ENCODE results near the gene DENND2A.
"Not testable (repeated sequence)": the region's sequence is repeated elsewhere in the genome, so short reads cannot be mapped to it uniquely, and the experiment has no call there.

Gene DENND2A

DNA sequence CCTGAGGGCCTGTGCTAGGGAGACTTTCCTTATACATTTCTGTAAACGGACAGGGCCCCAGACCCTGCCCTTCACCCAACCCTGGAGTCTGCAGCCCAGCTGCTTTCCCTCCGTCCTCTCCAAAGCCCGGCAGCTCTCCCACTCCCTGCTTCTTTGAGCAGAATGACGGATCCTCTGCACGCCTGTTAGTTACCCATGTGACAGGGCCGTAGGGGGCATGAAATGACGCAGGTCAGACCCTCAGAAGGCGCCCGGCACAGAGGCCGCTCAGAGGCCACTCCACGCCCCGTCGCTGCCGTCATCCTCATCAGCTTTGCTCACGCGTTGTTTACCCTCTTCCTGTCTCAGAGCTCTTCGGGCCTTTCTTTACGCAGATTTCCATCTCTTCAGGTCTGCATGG, 101.2 kb downstream of the DENND2A start:
- DNase-seq, result no peak

DNA sequence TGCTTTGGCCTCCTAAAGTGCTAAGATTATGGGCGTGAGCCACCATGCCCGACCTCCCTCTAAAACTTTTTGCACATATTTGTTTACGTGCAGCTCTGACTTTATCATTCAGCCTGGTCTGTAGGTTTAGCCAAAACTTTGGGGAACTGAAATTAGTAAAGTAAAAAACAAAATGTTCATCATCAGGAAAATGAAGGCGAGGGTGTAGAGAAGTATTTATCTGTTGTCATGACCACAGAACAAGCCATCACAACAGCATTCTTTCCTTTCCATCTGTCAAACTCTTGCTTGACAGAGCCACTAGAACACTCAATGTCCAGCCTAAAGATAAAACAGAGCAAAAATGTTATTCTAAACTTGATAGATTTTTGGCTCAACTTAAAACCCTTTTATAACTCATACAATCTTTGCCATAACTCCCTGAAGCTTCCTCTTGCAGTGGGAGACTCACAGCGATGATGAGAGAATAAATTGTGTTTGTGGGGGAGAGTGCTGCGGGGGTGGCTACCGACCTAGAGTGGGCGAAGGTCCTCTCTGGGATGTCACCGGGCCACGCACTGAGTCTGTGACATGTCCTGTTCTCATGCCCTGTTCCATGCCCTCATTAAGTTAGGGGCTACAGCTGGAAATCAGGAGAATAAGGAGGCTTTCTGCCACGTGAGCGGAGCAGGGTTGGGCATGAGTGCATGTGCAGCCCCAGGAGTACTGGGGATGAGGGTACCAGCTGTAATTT, 102.7 kb downstream of the DENND2A start:
- DNase-seq, result no peak

DNA sequence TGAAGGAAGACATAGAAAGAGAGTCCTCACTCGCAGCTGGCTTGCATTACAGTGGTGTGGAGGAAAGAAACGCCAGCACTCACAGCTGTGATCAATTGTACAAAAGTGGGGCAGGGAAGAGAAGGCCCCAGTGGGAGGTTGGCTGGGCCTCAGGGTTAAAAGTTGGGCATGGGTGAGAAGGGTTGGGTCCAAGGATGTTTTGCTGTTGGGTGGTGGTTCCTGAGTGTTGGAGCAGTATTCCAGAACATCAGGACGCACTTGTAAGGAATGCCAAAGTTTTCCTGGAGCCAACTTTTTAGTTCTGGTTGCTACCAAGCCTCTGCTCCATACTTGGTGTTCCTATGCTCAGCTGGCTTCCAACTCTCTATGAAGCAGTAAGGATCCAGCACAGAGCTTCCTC, 105.9 kb downstream of the DENND2A start:
- DNase-seq, result no peak

DNA sequence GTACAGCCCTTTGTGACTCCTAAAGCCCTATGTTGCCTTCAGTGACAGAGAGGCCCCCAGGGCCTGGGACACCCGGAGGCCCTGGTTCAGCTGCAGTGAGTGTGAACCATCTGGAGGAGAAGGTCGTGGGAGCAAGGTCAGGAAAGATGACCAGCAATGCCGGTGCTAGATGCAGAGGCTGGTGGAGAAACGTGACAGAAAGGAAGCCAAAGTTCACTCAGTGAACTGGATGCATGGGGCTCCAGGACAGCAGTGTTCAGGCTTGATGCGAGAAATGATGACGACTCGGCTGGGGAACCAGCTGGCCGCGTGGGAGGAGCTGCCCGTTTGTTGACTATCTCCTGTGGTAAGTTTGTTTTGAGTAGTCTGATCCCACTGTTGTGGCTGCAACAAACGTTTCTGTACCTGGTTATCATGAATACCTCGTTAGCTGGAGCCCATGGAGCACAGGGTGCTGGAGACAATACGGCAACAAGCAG, 107.2 kb downstream of the DENND2A start:
- peak in 1 of 2 experiments; percentile 24 for DNase-seq

DNA sequence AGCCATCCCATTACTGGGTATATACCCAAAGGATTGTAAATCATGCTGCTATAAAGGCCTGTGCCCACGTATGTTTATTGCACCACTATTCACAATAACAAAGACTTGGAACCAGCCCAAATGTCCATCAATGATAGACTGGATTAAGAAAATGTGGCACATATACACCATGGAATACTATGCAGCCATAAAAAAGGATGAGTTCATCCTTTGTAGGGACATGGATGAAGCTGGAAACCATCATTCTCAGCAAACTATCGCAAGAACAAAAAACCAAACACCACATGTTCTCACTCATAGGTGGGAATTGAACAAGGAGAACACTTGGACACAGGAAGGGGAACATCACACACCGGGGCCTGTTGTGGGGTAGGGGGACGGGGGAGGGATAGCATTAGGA, 111.2 kb downstream of the DENND2A start:
- not testable (repeated sequence) for DNase-seq

DNA sequence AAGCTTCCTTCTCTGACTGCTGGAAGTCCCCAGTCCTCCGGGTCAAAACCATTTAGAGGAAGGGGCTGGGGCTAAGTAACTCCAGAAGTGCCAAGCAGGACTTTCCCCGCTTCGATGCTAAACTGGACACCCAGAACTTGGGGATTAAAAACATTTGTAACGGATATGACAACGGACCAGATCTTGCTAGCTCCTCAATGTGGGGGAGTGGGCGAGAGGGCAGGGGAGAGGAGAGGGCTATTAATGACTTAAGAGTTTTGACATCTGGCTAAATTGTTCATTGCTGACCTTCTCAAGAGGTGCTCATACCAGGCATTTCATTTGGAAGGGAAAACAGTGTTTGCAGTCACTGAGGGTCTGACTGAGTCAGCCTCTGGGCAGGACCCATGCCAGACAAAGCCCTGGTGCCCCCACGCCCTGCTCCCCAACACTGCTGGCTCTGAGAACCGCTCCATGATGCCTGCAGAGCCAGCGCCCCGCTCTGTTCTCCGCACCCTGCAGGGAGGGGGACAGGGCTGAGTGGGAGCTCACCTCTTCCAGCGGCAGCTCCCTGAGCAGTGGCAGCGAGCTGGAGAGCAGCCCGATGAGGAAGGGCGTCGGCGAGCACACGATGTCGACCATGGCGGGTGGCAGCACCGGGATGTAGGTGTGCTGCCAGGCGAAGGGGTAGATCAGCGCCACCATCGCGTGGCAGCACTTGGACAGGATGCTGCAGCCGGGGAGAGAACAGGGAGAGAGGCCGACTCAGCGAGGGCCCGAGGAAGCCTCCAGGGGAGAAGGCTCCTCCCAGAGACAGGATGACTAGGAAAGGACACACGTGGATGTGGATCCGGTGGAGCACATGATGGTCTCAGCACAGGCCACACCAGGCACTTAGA, 113.6 kb downstream of the DENND2A start:
- no peak for DNase-seq

DNA sequence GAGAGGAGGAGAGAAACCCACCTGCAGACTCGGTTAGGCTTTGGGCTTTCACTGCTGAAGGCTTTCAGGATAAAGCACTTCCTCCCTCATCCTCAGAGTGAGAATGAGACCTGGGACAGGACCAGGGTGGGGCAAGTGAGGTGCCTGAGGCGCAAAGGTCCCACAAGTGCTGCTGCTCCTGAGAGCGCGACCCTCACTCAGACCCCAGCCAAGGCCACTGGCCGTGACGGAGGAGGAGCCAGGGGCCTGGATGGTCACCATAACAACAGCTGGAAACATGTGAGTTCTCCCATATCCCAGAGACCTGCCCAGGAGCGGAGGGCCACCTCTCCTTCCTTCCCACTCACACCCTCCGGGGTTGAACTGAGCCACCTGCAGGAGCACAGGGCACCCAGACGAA, 114.4 kb downstream of the DENND2A start:
- no peak for DNase-seq

DNA sequence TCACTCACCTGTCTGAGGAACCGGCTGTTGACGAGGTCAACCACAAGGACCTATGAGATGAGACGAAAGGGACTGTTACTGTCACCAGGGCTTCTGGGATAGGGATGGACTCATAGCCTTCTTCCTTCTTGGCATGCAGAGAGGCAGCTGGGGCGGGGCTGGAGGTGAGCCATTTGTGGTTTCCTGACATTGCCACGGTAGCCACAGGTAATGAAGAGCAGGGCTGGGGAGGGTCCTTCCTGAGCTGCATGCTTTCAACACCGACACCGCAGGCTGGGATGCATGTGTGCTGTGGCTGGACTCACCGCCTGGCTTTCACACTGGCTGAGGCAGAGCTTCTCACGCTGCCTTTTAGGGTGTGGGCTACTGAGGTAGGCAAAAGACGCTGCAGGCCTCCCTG, 114.9 kb downstream of the DENND2A start:
- DNase-seq, result no peak

DNA sequence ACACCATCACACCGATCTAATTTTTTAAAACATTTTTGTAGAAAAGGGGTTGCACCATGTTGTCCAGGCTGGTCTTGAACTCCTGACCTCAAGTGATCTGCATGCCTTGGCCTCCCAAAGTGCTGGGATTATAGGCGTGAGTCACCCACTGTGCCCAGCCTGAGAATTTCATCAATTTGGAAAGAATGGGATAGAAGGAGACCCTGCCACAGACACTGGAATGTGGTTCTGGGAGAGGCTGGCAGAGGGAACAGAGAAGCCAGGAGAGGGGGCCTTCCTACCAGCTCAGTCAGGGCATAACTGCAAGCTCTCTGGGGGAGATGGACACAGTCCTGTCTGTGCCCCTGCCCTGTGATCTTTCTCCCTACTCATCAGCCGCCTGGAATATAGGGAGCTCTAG, 119.2 kb downstream of the DENND2A start:
- no peak for DNase-seq

DNA sequence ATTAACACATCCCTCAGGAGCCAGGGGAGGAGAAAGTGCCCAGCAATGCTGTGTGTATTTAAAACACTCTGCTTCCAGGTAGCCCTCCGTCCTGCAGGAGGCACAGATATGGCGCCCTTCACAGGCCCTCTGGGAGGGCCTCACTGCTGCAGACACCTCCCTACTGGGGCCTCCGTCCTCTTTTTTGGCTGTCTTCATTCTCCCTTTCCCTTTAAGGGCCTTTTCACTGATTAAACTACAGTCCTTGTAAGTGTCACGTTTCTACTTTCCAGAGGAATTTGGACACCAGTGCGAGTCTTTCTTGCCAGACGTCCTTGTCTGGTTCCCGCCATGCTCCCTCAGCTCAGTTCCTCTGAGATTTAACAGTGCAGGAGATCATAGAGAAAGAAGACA, 121.6 kb downstream of the DENND2A start:
- DNase-seq, result no peak

DNA sequence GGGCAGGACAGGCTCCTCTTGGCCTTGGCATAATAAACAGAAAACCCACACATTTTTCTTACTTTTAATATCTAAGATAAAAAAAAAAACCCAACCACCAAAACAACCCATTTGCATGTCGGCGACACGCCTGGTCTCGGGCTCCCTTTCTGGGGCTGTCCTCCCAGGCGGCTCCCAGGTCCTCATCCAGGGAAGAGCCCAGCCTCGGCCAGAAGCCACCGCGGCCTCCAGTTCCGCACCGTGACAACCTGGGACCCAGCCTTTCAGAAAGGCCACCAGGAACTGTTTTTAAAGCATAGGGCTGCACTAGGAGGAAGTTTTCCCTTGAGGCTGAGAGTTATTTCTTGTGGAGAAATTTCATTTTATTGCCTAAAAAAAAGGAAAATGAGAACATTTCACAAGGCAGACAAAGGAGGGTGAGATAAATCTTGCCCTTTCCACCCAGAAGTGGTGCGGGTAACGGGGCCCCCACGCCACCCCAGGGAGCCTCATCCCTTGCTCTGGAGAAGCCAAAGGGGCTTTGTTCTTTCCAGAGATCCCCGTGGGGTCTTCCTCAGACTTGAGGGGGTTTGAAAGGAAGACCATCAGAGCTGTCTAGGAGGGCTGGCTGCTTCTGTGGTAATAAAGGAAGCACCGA, 122.1 kb downstream of the DENND2A start:
- DNase-seq, result no peak

DNA sequence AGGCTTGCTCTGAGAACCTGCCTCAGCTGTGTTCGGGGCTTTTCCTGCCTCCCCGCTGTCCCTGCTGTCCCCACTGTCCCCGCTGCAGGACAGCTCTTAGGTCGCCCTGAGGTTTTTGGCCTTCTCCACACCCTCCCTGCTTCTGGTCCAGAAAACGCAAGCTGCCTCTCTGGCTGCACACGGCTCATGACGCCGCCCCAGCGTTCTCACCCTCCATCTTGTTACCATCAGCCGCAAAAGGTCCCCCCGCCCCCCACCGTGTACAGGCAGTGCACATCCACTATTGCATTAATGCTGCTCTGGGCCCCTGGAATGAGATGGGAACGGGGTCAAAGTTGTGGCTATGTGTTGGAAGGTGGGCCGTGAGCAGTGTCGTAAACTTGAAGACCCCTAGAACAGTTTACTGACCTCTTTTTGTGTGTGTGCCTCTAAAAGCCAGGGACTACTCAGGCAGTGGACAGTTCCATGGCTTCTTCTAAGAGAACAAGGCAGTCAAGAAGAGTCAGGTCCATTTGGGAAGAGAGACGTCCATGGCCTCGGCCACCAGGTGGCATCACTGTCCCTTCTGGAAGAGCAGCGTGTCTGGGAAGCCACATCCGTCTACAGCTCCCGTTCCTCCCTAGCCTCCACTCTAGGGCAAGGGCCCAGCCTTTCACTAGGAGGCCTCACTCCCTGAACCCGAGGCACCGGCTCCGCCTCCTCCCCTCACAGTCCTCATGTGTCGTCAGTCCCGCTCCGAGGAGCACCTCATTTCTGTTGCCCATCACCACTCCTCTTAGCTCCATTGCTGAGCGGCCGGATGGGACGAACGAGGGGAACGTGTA, 122.9 kb downstream of the DENND2A start:
- DNase-seq, result peak; percentile 89

DNA sequence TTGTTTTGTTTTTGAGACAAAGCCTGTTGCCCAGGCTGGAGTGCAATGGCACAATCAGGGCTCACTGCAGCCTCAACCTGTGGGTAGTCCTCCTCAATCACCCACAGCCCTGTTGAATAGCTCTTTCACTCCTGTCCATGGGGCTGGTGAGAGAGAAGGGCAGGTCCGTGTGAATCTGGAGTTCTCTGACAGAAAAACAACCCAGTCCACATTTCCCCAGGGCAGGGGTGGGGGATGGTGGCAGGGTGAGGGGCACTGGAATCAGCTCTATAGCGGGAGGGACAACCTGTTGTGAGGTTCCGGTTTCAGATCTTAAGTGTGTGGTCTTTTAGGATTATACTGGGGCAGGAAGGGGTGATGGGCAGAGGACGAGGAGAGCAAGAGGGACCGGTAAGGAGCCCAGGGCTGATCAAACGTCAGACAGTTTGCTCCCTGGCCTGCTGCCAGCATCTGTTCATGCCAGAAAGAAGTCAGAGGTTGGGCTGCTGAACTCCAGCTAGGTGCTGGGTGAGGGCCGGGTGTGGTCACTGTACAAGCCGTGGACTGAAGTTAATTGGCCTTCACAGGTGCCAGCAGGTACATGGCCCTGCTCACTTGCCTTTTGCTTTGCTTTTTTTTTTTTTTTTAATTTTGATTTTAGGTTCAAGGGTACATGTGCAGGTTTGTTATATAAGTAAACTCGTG, 128.2 kb downstream of the DENND2A start:
- peak; percentile 22 to 57 for DNase-seq

DNA sequence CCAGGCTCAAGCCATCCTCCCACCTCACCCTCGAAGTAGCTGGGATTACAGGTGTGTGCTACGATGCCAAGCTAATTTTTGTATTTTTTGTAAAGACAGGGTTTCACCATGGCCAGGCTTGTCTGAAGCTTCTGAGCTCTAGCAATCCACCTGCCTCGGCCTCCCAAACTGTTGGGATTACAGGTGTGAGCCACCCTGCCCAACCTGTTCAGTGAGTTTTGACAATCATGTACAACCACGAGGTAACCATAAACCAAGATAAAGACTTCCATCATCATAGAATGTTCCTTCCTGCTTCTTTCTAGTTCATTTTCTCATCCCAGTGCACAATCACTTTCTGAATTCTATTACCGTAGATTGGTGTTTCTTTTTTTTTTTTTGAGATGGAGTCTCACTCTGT, 130.8 kb downstream of the DENND2A start:
- no peak for DNase-seq

DNA sequence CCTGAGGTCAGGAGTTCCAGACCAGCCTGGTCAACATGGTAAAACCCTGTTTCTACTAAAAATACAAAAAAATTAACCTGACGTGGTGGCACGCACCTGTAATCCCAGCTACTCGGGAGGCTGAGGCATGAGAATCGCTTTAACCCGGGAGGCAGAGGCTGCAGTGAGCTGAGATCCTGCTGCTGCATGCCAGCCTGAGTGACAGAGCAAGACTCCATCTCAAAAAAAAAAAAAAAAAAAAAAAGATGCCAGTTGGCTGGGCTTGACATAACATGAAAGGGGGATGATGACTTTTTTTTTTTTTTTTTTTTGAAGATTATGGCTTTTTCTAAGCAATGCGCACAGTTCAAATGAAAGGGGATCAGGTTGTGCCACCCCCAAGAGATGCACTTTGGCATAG, 133.1 kb downstream of the DENND2A start:
- DNase-seq, result not testable (repeated sequence)

DNA sequence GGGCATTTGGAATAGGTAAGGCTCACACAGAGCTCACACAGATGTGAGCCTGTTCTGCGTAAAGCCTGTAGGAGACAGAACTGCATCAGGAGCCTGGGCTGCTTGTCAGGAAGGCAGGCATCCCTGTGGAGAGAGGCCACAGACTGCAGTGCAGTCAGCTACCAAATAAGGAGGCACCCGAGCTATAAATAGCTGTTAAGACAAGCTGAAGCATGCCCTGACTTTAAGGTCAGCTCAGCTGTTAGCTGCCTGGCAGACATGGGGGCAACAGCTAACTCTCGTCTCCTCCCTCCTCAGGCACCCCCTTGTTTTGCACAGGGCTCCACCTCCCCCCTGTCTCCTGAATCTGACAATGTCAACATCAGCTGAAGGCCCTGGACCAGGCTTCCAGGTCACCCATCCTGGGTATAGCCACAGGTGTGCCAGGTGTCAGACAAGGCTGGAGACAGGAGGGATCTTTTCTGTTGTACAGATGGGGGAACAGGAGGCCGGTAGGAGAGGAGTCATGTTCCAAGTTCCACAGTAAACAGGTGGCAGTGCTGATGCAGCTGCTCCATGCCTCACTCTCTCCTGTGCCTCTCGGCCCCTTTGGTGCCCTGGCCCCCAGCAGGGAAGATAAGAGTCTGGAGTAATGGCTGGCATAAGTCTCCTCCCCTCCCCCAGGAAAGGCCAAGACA, 133.7 kb downstream of the DENND2A start:
- peak; percentile 82 to 97 for DNase-seq

DNA sequence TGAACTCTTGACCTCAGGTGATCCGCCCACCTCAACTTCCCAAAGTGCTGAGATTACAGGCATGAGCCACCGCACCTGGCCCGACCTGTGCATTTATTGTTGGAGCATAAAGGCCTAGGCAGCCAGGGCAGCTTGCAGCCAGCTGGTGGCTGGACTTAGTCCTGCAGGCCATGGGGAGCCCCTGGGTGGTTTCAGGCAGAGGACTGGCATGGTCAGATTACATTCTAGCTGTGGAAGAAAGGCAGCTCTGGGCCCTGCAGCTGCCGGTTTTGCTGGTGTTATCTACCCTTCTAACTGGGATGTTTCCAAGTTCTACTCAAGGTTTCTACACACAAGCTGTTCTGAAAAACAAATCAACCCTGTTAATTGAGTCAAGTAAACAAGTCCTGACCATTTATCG, 138.6 kb downstream of the DENND2A start:
- DNase-seq, result no peak

DNA sequence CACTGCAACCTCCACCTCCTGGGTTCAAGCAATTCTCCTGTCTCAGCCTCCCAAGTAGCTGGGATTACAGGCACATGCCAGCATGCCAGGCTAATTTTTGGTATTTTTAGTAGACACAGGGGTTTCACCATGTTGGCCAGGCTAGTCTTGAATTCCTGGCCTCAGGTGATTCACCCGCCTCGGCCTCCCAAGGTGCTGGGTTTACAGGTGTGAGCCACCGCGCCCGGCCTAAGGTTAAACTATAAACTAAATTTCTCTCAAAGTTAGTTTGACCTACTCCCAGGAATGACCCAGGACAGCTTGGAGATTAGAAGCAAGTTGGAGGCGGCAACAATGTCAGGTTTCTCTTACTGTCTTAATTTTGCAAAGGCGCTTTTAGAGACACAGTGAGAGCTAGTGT, 142.8 kb downstream of the DENND2A start:
- DNase-seq, result not testable (repeated sequence)

DNA sequence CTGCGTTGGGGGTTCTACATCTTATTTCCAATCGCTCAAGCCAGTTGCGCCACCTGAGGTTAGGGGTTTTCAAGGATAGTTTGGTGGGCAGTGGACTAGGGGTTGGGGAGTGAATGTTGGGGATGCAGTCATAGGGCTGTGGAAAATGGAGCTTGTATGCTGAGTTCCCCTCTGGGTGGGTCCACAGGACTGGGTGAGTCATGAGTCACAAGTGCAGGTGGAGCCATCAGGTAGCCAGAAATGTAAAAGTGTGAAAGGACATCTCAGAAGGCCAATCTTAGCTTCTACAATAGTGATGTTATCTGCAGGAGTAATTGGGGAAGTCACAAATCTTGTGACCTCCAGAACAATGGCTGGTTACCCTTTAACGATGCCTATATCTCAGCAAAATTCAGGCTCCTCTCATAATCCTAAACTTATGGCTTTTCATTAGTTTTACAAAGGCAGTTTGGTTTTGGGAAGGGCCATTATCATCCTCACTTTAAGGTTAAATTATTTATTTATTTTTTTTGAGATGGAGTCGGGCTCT, 143.3 kb downstream of the DENND2A start:
- DNase-seq, result no peak

DNA sequence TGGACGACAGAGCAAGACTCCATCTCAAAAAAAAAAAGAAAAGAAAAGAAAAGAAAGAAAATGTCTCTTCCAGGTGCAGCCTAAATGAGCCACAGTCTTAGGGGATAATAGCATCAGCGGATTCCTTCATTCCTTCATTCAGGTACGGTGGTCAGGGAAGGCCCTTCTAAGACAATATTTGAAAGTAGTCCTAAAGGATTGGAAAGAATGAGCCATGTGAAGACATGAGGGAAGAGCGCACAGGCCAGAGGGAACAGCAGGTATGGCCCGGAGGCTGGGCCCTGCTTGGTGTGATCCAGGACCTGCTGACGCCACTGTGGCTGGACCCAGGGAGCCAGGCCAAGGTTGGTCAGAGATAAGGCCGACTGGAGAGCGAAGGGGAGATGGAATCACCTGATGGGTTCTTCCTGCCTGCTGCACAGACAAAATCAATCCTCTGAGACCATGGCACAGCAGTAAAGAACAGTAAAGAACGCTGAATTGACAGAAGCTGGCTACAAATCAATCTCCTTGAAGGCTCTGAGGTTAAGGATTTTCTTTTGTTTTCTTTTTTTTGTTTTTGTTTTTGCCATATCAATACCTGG, 145.0 kb downstream of the DENND2A start:
- no peak for DNase-seq

DNA sequence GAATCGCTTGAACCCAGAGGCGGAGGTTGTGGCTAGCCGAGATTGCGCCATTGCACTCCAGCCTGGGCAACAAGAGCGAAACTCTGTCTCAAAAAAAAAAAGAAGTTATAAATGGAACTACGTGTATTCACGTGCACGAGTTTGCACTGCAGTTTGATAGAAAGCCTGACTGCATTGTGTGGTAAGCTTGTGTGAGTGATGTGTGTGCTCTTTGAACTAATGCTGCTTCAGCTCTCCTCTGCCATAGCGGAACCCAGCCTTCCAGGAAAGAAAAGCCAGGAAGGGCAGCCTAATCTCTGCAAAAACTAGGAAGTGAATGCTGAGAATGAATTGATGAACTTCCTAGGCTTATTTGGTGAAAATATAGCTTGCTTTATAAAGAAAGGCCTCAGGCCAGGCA, 145.7 kb downstream of the DENND2A start:
- no peak for DNase-seq
